GM21447 (cell line): ENCODE measurements around the gene SIM2.

ENCODE experiments used
- ATAC-seq: cut with Tn5 transposase; IDR thresholded peaks from one replicate; pipeline ENCODE4 v1.9.1; 2021; ENCODE audit not compliant: unreplicated experiment

Gene SIM2

DNA sequence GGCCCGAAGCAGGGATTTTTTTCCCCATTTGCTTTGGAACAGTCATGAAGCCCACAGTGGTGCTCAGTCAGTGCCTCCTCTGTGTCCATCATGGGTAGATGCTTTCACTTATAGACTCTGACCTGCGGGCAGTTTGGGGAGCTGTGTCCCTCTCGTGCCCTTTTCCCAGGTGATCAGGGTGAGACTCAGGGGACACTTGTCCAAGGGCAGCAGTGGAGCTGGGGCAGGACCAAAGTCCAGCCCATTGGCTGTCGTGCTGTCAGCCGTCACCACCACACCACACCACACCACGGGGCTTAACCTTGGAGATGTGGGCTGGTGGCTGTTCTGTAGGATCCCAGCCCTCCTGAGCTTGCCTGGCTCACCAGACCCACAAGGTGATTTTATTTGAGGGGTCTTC, 34.9 kb downstream of the SIM2 start:
- no peak for ATAC-seq

DNA sequence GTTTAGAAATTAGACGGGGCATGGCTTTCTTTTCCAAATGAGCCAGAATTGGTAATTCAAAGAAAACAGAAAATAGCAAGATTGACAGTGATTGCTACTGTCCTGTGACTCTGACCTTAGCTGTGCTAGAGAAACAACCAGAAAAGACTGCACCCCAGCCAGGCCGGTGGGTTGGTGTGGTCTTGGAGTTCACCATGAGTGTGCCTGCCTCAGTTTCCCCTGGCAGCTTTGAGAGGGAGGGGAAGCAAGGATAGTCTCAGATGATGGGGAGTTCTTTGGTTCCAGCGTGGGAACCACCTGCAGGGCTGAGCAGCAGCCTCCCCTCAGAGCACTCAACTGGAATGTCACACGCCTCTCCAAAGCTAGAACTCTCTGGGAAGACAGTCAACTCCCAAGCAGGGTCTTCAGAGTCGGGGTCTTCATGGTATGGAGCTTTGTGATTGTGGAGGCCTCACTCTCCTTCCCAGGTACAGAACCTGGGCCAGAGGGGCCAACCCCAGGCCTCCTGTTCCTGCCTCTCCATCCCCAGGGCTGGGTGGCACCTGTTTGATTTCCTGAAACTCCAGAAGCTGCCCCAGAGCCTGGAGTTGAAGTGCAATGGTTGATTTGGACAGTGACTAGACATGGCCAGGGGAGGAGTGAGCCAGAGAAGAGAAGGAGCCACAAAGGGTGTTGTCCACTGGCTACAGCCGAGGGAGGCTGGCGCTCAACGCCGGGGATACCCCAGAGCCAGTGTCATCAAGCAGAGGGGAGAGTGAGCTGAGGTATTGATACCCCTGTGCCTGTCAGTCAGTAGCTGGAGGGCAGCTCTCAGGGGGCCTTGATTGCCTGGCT, 35.7 kb downstream of the SIM2 start:
- no peak for ATAC-seq

DNA sequence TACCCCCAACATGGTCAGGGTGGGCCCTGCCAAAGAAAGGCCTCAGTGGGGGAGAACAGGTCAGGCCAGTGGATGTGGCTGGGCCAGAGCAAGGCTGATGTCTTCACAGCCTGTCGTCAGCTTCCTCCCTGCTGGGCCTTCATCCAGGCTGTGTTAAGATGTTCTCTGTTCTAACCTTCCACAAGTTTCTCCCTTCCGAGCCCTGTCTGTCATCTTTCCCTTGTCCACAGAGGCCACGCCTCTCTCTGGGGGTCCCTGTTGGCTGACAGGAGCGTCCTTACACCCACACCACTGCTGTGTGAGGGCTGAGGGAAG, 36.2 kb downstream of the SIM2 start:
- ATAC-seq = no peak

DNA sequence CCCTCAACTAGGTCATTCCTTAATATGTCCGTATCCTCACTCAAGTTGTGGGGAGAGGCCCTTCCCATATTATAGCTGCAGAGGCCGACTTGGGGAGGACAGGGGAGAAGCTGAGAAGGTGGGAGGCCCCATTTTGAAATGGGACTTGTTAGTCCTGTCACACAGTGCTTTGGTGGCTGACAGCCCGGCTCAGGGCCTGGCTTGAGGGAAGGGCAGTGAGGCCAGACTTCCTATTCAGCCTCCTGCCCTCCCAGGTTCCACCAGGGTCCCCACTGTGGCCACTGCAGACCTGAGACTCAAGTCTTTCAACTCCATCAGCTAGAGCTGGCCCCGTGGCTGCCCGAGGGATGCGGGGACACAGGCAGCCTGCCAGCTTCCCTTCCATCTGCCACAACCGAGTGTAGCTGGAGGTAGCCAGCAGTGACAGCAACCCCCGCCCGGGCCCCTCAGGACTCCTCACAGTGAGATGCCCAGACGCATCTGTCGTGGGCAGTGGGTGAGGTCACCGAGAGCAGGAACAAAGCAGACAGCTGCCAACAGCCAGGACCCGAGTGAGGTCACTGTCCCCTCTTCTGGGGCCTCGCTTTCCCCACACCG, 36.9 kb downstream of the SIM2 start:
- ATAC-seq = no peak

DNA sequence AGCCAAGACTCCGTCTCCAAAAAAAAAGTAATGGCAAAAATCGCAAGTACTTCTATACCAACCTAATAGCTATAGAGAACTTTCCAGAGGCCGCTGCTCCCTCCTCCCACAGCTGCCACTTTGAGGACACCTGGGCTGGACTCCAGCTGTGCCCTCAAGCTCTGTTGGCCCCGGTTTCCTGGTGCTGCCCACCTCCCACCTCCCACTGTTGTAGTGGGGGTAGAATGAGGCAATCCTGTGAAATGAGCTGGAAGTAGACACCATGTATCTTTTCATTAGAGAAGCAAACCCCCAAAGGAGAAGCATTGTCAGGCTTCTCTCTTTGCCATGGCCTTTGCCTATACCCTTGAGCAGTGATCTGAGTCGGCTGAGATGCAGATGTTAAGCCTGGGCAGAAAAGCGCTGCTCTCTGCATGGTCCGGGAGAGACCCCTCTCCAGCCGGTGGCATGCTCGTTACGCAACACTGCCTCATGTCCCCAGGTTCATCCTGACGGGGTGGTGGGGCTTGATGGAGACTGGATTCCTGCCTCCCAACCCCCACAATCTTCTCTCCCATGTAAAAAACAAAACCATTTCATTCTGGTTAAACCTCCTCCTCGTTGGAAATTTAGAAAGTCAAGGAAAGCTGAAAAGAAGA, 39.7 kb downstream of the SIM2 start:
- no peak for ATAC-seq

DNA sequence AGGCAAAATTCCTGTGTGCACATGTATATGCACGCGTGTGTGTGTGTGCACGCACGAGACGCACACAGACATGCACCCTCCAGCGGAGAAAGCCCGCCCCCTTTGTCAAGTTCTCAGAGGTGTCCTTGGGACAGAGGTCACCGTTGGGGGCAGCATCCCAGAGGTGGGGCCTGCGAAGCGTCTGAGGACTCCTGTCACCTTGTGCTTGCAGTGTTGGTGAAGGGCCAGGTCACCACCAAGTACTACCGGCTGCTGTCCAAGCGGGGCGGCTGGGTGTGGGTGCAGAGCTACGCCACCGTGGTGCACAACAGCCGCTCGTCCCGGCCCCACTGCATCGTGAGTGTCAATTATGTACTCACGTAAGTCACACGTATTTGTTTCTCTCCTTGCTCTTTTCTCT, 42.6 kb downstream of the SIM2 start:
- ATAC-seq = no peak

DNA sequence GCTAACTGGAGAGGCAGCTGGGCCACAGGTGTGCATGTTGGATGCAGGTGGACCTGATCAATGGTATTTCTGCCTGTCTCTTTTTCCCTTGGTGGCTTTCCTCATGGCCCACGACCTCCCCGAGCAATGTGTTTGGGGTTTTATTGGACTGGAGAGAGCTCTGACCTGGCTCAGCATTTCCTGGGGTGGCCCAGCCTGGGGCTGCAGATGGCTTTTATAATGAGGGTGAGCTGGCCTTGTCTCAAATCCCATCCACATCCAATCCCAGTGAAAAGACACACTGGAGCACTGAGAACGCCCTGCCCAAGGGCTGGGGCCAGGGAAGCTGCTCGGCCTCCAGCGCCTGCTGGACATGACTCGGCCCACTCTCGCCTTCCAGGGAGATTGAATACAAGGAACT, 44.1 kb downstream of the SIM2 start:
- no peak for ATAC-seq

DNA sequence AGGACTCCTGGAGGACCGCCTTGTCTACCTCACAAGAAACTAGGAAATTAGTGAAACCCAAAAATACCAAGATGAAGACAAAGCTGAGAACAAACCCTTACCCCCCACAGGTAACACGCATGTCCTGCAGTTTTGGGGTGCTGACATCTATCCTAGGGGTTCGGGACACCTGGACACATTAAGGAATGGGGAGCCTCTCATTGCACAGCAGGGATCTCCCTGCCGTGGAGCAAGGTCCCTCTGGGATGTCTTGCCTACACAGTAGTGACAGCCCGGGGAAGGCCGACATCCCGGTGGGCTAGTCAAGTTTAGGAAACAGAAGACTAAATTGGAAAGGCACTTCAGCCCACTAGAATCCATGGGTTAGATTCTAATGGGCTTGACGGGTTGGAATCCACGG, 44.5 kb downstream of the SIM2 start:
- ATAC-seq = no peak

DNA sequence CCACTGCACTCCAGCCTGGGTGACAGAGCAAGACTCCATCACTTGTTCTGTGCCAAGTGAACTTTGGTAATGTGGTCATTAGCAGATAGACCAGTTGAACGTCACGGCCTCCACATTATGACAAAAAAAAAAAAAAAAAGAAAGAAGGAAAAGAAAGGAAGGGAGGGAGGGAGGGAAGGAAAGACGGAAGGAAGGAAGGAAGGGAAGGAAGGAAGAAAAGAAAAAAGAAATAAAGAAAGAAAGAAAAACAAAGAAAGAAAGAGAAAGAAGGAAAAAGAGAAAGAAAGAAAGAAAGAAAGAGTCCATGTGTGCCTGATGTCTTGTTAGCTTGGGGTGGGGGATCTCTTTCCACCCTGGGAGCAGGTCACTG, 45.3 kb downstream of the SIM2 start:
- ATAC-seq = no peak

DNA sequence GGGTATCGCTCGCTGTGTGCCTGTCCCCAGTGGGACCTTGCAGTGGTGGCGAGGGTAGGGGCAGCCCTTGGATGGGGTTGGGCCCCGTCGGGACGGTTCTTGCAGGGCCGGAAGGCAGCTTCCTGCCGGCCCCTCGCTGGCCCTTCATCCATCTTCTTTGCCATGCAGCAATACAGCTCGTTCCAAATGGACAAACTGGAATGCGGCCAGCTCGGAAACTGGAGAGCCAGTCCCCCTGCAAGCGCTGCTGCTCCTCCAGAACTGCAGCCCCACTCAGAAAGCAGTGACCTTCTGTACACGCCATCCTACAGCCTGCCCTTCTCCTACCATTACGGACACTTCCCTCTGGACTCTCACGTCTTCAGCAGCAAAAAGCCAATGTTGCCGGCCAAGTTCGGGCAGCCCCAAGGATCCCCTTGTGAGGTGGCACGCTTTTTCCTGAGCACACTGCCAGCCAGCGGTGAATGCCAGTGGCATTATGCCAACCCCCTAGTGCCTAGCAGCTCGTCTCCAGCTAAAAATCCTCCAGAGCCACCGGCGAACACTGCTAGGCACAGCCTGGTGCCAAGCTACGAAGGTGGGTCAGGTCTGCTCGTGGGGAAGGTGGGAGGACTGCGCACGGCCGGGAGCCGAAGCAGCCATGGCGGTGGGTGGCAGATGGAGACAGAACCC, 45.8 kb downstream of the SIM2 start:
- ATAC-seq = no peak

DNA sequence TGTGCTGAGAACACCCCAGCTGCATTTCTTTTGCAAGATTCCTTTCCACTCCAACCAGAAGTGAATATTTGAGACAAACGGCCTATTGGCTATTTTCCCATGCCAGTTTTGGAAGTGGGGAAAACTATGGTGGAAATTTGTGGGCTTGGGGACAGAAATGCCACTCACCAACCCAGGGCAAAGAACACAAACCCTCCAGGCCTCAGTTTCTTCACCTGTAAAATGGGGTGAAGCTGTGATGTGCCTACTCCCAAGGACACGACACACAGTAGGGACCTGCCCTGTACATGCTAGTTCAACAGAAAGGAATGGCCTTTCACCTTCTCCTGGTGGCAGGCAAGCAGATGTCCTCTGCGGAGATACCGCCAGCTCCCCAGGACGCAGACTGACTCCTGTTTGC, 46.5 kb downstream of the SIM2 start:
- ATAC-seq = no peak

DNA sequence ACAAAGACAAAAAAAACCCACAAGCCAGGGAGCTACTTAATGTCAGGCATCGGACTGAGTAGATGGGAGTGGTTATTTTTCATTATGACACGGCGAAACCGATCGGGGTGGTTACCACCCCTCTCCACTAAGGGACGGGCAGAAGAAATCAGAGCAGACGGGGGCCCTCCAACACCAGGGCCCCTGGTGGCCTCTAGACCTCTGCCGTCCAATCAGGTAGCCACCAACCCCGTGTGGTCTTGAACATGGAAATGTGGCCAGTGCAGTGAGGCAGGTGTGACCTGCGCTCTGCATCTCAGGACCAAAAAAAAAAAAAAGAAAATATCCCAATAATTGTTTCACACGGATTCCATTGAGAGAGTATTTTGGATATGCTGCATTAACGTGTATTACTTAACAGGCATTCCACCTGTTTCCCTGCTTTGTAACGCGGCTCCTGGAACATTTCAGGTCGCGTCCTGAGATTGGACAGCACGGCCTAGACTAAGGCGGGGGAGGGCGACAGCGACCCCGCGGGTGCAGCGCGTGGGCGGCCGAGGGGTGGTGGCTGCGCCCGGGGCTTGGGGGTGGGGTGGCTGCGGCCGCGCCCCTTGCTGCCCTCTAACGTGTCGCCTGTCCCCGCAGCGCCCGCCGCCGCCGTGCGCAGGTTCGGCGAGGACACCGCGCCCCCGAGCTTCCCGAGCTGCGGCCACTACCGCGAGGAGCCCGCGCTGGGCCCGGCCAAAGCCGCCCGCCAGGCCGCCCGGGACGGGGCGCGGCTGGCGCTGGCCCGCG, 48.3 kb downstream of the SIM2 start:
- no peak for ATAC-seq

DNA sequence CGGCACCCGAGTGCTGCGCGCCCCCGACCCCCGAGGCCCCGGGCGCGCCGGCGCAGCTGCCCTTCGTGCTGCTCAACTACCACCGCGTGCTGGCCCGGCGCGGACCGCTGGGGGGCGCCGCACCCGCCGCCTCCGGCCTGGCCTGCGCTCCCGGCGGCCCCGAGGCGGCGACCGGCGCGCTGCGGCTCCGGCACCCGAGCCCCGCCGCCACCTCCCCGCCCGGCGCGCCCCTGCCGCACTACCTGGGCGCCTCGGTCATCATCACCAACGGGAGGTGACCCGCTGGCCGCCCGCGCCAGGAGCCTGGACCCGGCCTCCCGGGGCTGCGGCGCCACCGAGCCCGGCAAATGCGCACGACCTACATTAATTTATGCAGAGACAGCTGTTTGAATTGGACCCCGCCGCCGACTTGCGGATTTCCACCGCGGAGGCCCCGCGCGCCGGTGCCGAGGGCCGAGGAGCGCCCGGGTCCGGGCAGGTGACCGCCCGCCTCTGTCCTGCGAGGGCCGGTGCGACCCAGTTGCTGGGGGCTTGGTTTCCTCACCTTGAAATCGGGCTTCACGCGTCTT, 49.0 kb downstream of the SIM2 start:
- ATAC-seq = no peak

DNA sequence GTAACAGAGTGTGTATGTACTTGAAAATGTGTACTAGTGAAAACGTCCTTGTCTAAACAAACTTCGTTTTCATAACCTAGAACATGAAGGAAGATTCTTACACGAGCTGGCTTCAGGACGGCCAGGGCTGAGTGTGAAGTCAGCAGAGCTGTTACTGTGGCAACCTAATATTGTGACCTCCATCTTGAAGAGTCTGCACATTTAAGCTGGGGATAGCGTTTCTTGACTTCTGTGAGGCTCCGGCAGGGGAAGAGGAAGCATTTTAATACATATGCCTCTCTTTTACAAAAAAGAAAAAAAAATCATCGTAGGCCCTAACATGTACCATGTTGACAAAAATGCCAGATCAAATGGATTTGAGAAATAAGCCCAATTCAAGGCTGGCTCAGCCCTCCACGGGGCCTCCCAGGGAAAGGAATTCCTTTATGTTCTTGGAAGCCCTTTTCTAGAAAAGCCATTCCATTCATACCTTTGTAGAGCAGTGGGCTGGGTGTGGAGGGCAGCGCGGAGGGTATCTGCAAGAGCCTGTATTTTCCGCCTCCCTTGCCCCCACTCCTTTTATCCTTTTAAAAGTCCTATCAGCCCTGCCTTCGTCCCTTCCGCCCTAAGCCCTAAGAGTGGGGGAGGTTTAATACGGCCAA, 51.1 kb downstream of the SIM2 start:
- no peak for ATAC-seq

DNA sequence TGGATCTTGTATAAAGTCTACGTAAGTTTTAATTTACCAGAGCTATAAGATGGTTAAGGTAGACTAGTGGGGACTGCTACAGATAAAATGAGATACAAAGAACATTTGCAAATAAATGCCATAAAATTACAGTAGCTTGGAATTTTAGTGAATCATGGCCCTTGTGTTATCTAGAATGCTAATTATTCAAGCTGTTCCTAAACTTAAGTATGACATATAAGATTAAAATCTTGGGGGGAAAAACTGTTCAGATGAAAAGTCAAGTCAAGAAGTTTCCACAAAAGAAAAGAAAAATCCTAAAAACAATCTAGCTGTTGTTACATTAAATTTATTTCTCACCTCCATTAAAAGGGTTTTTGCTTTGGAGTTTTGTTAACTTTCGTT, 51.7 kb downstream of the SIM2 start:
- no peak for ATAC-seq

DNA sequence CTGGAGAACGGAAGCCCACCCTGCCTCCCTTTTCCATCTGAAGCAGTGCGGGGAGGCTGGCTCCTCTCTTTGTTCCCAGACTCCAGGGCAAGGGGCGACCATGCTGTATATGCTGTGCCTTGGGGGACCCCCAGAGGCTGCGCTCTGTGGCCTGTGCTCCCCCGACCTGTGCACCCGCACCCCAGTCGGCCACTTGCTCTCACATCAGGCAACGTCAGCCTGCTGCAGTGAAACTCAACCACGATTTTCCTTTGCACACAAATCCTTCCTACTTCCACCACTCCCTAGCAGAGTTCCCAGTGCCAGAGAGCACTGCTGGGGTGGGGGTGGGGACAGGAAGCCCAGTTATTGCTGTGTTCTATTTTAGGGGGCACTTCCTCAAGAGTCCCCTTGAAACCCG, 52.5 kb downstream of the SIM2 start:
- no peak for ATAC-seq

DNA sequence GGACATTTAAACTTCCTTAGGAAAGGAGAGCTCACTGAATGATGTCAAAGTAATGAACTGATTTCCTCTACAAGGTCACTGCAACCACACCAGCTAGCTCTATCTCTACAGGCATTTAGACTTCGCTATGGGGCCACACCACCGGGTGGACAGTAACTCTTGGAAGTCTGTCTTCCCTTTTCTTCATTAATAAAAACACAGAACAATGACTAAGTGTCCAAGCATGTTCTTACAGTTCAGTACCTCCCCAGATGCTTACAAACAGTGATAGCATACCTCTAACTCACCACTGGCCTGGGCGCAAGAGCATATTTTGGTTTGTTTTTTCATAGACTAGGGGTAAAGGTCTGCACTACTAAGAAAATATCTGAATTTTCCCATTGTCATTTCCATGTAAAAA, 54.6 kb downstream of the SIM2 start:
- ATAC-seq = no peak

DNA sequence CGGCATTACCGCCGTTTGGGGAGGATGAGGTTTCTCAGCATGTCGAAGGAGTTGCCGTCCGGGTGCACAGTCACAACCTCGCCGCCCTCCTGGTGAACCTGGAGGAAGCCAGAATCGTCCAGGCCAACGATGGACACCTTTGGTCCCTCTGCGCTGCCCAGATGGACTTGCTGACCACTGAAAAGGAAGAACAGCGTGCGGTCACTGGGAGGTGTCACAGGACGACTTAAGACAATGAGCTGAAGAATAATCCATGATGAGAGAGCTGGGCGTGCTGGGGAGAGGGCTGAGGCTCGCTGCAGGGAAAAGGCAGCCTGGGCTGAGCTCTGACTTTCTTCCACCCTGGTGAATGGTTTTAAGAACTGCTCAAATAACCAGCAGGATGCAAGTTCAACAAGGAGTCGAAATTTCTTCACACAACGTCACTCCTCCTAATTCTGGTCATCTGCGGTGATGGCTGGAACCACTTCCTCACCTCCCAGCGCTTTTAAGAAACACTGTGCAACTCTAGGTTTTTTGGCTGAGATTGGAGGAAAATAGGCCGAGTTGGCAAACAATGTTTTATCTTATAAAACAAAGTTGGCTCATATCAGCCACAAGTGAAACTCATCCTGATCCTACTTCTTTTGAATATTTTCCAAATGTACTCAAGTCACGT, 55.5 kb downstream of the SIM2 start:
- ATAC-seq = no peak

DNA sequence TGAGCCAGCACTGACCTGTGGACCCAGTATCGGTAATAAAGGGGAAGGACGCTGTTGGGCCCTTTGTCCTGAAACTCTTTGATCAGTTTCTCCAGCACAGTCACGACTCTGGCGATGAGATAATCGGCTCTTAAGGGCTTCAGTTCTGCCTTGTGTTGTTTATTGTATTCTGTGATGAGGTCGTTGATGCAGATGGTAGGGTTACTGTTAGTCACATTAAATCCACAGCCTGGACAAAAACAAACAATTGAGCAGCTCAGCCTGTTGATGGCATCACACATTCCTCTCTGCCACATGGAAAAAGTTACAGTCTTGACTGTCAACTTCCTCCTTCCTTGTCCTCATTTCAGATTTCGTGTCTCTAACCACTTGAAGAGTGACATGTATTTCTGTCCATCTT, 57.6 kb downstream of the SIM2 start:
- ATAC-seq = no peak

DNA sequence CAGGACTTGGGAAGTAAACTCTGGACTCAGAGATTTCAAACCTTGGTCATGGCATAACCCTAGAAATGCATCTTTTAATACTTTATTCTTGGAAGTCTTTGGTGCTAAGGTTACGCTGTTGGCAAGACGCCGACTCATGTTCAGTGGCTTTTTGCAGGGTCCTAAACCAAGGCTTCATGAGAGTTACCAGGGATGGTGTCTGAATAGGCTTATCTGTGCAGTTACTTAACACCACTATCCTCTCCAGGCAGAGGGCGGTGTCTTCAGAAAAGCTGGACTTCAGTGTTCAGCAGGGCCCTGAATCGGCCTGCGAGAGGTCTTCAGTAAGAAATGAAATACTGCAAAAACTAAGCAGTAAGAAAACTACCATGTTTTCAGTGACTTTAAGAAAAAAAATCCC, 58.3 kb downstream of the SIM2 start:
- ATAC-seq = no peak
